Neural progenitor cell (in vitro differentiated cells): ENCODE data around the gene SCAI. TPM values are rescaled to one million over a fixed set of nuclear protein-coding genes. Genes with fewer than 3 reads are reported as not detected.
"Not testable (repeated sequence)": the region's sequence is repeated elsewhere in the genome, so short reads cannot be mapped to it uniquely, and the experiment has no call there.

Experiments
- DNase-seq: peaks from one replicate; pipeline ENCODE4 v3.0.0-alpha.2; 2016; ENCODE audit warnings: low spot score
- H2AFZ ChIP-seq: fragments of 200-600 bp; sonication (generic); replicated peaks from 2 replicates; pipeline ENCODE4 v1.6.1; 2016; ENCODE audit warnings: antibody characterized with exemption
- H3F3A ChIP-seq: fragments of 200-600 bp; sonication (generic); 2 replicates; pipeline ENCODE4 v1.6.1; 2016; ENCODE audit warnings: antibody characterized with exemption, low read depth
- H3K27ac ChIP-seq: fragments of 200-600 bp; sonication (generic); 2 replicates; pipeline ENCODE4 v1.5.1; 2016; ENCODE audit warnings: mild to moderate bottlenecking
- H3K27me3 ChIP-seq: fragments of 200-600 bp; sonication (generic); 2 replicates; pipeline ENCODE4 v1.6.1; 2016; ENCODE audit warnings: mild to moderate bottlenecking, moderate library complexity
- H3K36me3 ChIP-seq: fragments of 200-600 bp; sonication (generic); 2 replicates; pipeline ENCODE4 v1.5.1; 2016
- H3K4me1 ChIP-seq: fragments of 200-600 bp; sonication (generic); 2 replicates; pipeline ENCODE4 v1.6.1; 2016; ENCODE audit warnings: mixed run types
- H3K4me2 ChIP-seq: fragments of 200-600 bp; sonication (generic); 2 replicates; pipeline ENCODE4 v1.6.1; 2016
- H3K4me3 ChIP-seq: fragments of 200-600 bp; sonication (generic); 2 replicates; pipeline ENCODE4 v1.5.1; 2016
- H3K79me2 ChIP-seq: fragments of 200-600 bp; sonication (generic); 2 replicates; pipeline ENCODE4 v1.6.1; 2016; ENCODE audit warnings: low read depth
- H3K9ac ChIP-seq: fragments of 200-600 bp; sonication (generic); 2 replicates; pipeline ENCODE4 v1.6.1; 2016
- H3K9me3 ChIP-seq: fragments of 200-600 bp; sonication (generic); 2 replicates; pipeline ENCODE4 v1.5.1; 2016; ENCODE audit warnings: low read depth
- H4K20me1 ChIP-seq: fragments of 200-600 bp; sonication (generic); 2 replicates; pipeline ENCODE4 v1.6.1; 2016; ENCODE audit warnings: low read depth
- H3K27ac Mint-ChIP-seq: 3 replicates; pipeline ENCODE4 v1.8.0; 2021; ENCODE audit warnings: mixed read lengths
- H3K27me3 Mint-ChIP-seq: 2 replicates; pipeline ENCODE4 v1.8.0; 2022; ENCODE audit warnings: low read depth, mild to moderate bottlenecking, inconsistent platforms, moderate library complexity, mixed read lengths; ENCODE audit not compliant: insufficient read depth
- H3K36me3 Mint-ChIP-seq: 3 replicates; pipeline ENCODE4 v1.8.0; 2021; ENCODE audit warnings: mixed read lengths
- H3K4me1 Mint-ChIP-seq: 3 replicates; pipeline ENCODE4 v1.8.0; 2021; ENCODE audit warnings: mixed read lengths
- H3K4me3 Mint-ChIP-seq: 3 replicates; pipeline ENCODE4 v1.8.0; 2021; ENCODE audit warnings: mild to moderate bottlenecking, moderate library complexity, mixed read lengths
- H3K9me3 Mint-ChIP-seq: 3 replicates; pipeline ENCODE4 v1.8.0; 2020; ENCODE audit warnings: mixed read lengths
- EZH2 ChIP-seq: fragments of 200-600 bp; sonication (generic); IDR thresholded peaks from 2 replicates; pipeline ENCODE4 v1.6.1; 2017; ENCODE audit warnings: antibody characterized with exemption, mild to moderate bottlenecking, moderate library complexity
- EZH2phosphoT487 ChIP-seq: fragments of 200-600 bp; sonication (generic); IDR thresholded peaks from 2 replicates; pipeline ENCODE4 v1.6.1; 2017; ENCODE audit warnings: antibody characterized with exemption
- total RNA-seq: library from RNA; depleted of rRNA; stranded (reverse); fragments of >200 nt; gene quantifications from 2 replicates; pipeline ENCODE4 v1.2.3, GENCODE V29; 2015; ENCODE audit warnings: low replicate concordance
- TF ChIP-seq, protein P1 (sequence below): fragments of 200-600 bp; sonication (generic); IDR thresholded peaks from 2 replicates; pipeline ENCODE4 v1.5.1; 2017; ENCODE audit warnings: antibody characterized with exemption, mild to moderate bottlenecking

Gene SCAI
- total RNA-seq, 1 donor from 2014 or later, result 30.2 TPM

DNA sequence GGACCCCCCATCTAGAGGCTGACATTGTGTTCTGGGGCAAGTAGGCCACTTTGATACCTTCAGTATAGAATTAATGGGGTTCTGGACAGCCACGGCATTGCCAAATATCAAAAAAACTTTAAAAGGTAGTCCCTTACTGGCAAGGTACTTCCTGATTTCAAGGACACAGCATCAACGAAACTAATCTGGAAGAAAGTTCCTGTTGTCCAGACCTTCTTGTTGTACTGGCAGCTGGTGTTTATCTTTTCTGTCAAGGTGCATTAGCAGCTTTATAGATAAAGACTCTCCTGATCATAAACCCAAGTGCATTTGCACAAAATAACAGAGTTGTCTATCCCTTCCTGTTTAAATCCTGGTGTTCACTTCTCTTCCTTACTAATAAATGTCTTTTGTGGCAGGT, 178.7 kb downstream of the SCAI start:
- H3K27ac Mint-ChIP-seq, result no peak overlapping the region
- no peaks in the 10 kb centered on the region for H3K36me3 ChIP-seq

DNA sequence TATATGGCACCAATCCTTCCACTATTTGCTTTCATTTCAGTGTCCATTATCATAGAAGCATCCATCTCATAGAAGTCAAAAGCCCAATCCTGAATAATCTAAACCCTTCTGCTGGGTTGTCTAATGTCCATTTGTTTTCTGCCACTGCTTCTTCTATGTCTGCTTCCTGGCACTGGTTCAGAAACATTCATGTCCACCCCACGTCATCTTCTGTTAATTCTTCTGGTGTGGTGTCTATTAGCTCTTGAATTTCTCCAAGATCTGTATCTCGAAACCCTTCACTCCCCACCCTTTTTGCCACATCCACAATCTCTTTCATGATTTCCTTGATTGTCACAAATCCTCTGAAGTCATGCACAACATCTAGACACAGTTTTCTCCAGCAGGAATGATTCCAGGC, 179.3 kb downstream of the SCAI start:
- no peak for TF ChIP-seq EZH2
- TF ChIP-seq EZH2phosphoT487, result no peak
- TF ChIP-seq, protein P1, sequence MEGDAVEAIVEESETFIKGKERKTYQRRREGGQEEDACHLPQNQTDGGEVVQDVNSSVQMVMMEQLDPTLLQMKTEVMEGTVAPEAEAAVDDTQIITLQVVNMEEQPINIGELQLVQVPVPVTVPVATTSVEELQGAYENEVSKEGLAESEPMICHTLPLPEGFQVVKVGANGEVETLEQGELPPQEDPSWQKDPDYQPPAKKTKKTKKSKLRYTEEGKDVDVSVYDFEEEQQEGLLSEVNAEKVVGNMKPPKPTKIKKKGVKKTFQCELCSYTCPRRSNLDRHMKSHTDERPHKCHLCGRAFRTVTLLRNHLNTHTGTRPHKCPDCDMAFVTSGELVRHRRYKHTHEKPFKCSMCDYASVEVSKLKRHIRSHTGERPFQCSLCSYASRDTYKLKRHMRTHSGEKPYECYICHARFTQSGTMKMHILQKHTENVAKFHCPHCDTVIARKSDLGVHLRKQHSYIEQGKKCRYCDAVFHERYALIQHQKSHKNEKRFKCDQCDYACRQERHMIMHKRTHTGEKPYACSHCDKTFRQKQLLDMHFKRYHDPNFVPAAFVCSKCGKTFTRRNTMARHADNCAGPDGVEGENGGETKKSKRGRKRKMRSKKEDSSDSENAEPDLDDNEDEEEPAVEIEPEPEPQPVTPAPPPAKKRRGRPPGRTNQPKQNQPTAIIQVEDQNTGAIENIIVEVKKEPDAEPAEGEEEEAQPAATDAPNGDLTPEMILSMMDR, result no peak

More for the DNA sequence above, 178.7 kb downstream of the SCAI start:
- Mint-ChIP-seq H3K36me3 (peaks cover 8% of the 10 kb centered on the region), H3K27me3 (peaks cover 2% of the 10 kb centered on the region), H3K4me3 (no peak overlapping the region), H3K9me3 (no peaks in the 10 kb centered on the region), H3K4me1 (no peaks in the 10 kb centered on the region)
- H3K79me2 ChIP-seq, result no peaks in the 10 kb centered on the region
- no peaks in the 10 kb centered on the region for H3F3A ChIP-seq
- no peak overlapping the region for H2AFZ ChIP-seq
- no peaks in the 10 kb centered on the region for H3K4me1 ChIP-seq
- H3K4me2 ChIP-seq, result no peak overlapping the region
- DNase-seq, result no peak
- H3K9me3 ChIP-seq, result no peaks in the 10 kb centered on the region
- H3K9ac ChIP-seq, result no peak overlapping the region
- H4K20me1 ChIP-seq, result no peaks in the 10 kb centered on the region
- TF ChIP-seq, protein P1, result no peak
- no peak for TF ChIP-seq EZH2
- no peak for TF ChIP-seq EZH2phosphoT487
- H3K27ac ChIP-seq, result no peak overlapping the region
- no peaks in the 10 kb centered on the region for H3K27me3 ChIP-seq
- H3K4me3 ChIP-seq, result no peak overlapping the region

DNA sequence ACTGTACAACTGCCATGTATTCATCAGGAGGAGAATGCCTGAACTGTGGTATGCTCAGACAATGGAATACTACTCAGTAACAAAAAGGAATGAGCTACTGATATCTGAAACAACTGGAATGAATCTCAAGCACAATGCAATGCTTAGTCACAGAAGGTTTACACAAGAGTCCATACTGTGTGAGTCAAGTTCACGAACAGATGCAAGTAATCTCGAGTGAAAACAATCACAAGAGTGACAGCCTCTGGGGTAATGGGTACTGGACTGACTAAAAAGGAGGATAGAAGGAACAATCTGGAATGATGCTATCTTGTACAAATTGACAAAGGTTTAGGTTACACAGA, 182.9 kb downstream of the SCAI start:
- H3K4me3 Mint-ChIP-seq, result no peak overlapping the region
- no peak overlapping the region for H3K9ac ChIP-seq
- H3K4me3 ChIP-seq, result no peak overlapping the region
- no peak overlapping the region for H3K4me2 ChIP-seq
- H3K9me3 Mint-ChIP-seq, result no peaks in the 10 kb centered on the region
- no peaks in the 10 kb centered on the region for H3K4me1 Mint-ChIP-seq
- no peaks in the 10 kb centered on the region for H3K36me3 ChIP-seq
- no peaks in the 10 kb centered on the region for H3K79me2 ChIP-seq
- H3K36me3 Mint-ChIP-seq, result peaks cover 6% of the 10 kb centered on the region
- no peaks in the 10 kb centered on the region for H3K9me3 ChIP-seq
- no peak overlapping the region for H2AFZ ChIP-seq
- TF ChIP-seq EZH2phosphoT487, result no peak
- TF ChIP-seq, protein P1, result no peak
- no peak for TF ChIP-seq EZH2
- H3K27ac Mint-ChIP-seq, result no peak overlapping the region
- peaks cover 2% of the 10 kb centered on the region for H3K27me3 Mint-ChIP-seq
- no peaks in the 10 kb centered on the region for H3K27me3 ChIP-seq
- H3F3A ChIP-seq, result no peaks in the 10 kb centered on the region
- H4K20me1 ChIP-seq, result no peaks in the 10 kb centered on the region
- H3K4me1 ChIP-seq, result no peaks in the 10 kb centered on the region
- DNase-seq, result no peak
- no peak overlapping the region for H3K27ac ChIP-seq

More for the DNA sequence above, 179.3 kb downstream of the SCAI start:
- H3K4me1 ChIP-seq, result no peaks in the 10 kb centered on the region
- no peaks in the 10 kb centered on the region for H4K20me1 ChIP-seq
- H3K27me3 Mint-ChIP-seq, result peaks cover 2% of the 10 kb centered on the region
- H3K4me1 Mint-ChIP-seq, result no peaks in the 10 kb centered on the region
- no peak overlapping the region for H3K4me3 ChIP-seq
- H3K27ac ChIP-seq, result no peak overlapping the region
- no peaks in the 10 kb centered on the region for H3K9me3 ChIP-seq
- H3K9me3 Mint-ChIP-seq, result no peaks in the 10 kb centered on the region
- H3K79me2 ChIP-seq, result no peaks in the 10 kb centered on the region
- DNase-seq, result no peak
- H3K36me3 ChIP-seq, result no peaks in the 10 kb centered on the region
- H3K27ac Mint-ChIP-seq, result no peak overlapping the region
- no peak overlapping the region for H2AFZ ChIP-seq
- H3K27me3 ChIP-seq, result no peaks in the 10 kb centered on the region
- peaks cover 9% of the 10 kb centered on the region for H3K36me3 Mint-ChIP-seq
- no peak overlapping the region for H3K9ac ChIP-seq
- H3K4me2 ChIP-seq, result no peak overlapping the region
- H3F3A ChIP-seq, result no peaks in the 10 kb centered on the region
- no peak overlapping the region for H3K4me3 Mint-ChIP-seq

DNA sequence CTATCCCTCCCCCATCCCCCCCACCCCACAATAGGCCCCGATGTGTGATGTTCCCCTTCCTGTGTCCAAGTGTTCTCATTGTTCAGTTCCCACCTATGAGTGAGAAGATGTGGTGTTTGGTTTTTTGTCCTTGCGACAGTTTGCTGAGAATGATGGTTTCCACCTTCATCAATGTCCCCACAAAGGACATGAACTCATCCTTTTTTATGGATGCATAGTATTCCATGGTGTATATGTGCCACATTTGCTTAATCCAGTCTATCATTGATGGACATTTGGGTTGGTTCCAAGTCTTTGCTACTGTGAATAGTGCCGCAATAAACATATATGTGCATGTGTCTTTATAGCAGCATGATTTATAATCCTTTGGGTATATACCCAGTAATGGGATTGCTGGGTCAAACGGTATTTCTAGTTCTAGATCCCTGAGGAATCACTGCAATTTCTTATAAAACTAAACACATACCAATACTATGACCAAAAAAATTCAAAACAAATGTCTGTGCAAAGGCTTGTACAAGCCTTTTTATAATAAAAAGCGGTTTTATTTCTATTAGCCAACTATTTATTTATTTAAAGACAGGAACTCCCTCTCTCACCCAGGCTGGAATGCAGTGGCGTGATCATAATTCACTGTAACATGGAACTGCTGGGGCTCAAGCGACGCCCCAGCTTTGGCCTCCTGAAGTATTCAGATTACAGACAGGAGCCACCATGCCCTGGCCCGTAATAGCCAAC, 183.5 kb downstream of the SCAI start:
- not testable (repeated sequence) for H3K4me1 Mint-ChIP-seq, H4K20me1 ChIP-seq, H3K79me2 ChIP-seq, H3K9me3 ChIP-seq, H3K4me3 ChIP-seq, H3K4me2 ChIP-seq, DNase-seq, H3K27me3 Mint-ChIP-seq, H3F3A ChIP-seq, H3K27ac ChIP-seq, H3K4me3 Mint-ChIP-seq, H3K36me3 Mint-ChIP-seq, H2AFZ ChIP-seq, H3K27me3 ChIP-seq, H3K9ac ChIP-seq, H3K9me3 Mint-ChIP-seq, H3K27ac Mint-ChIP-seq, H3K4me1 ChIP-seq, H3K36me3 ChIP-seq
